Liver (tissue), 9 donors: ENCODE results near the gene AKR1C8. TPM values are rescaled to one million over a fixed set of nuclear protein-coding genes. Genes with fewer than 3 reads are reported as not detected.
A peak's percentile ranks its signal among the peaks of the same experiment; 100 is the strongest.

Experiments
- DNase-seq: peaks from one replicate; pipeline ENCODE4 v3.0.0-alpha.2; 2017; ENCODE audit warnings: low spot score
- H3K27ac ChIP-seq, 2 donors: one replicate each; pipeline ENCODE4 v1.7.0; 2013; ENCODE audit warnings: inconsistent platforms in 2 of 2, low read length in 2 of 2, control low read depth in 1 of 2, low read depth in 1 of 2, mild to moderate bottlenecking in 1 of 2
- H3K27me3 ChIP-seq, 4 donors: one replicate each; pipeline versions ENCODE4 v1.6.1 to v1.7.0; 2013; ENCODE audit warnings: low read length in 3 of 4, inconsistent platforms in 1 of 4, mild to moderate bottlenecking in 1 of 4, moderate library complexity in 1 of 4; ENCODE audit not compliant: control insufficient read depth in 4 of 4, insufficient read depth in 4 of 4
- H3K36me3 ChIP-seq, 4 donors: one replicate each; pipeline versions ENCODE4 v1.6.1 to v1.7.0; 2013; ENCODE audit warnings: low read length in 3 of 4, mild to moderate bottlenecking in 3 of 4, low read depth in 1 of 4, moderate library complexity in 1 of 4; ENCODE audit not compliant: control insufficient read depth in 4 of 4, insufficient read depth in 3 of 4
- H3K4me1 ChIP-seq, 4 donors: one replicate each; pipeline versions ENCODE4 v1.6.1 to v1.7.0; 2013; ENCODE audit warnings: low read length in 3 of 4, mild to moderate bottlenecking in 3 of 4, moderate library complexity in 1 of 4; ENCODE audit not compliant: control insufficient read depth in 4 of 4, insufficient read depth in 4 of 4
- H3K4me3 ChIP-seq, 3 donors: one replicate each; pipeline versions ENCODE4 v1.6.1 to v1.7.0; 2013; ENCODE audit warnings: low read length in 3 of 3, control low read depth in 1 of 3, low read depth in 1 of 3, mild to moderate bottlenecking in 1 of 3
- H3K9ac ChIP-seq, 2 donors: one replicate each; pipeline ENCODE4 v1.7.0; 2013; ENCODE audit warnings: low read length in 2 of 2, mild to moderate bottlenecking in 2 of 2, moderate library complexity in 2 of 2, control low read depth in 1 of 2, low read depth in 1 of 2
- H3K9me3 ChIP-seq, 4 donors: one replicate each; pipeline versions ENCODE4 v1.6.1 to v1.7.0; 2013; ENCODE audit warnings: low read length in 3 of 4; ENCODE audit not compliant: control insufficient read depth in 4 of 4
- EGR1 ChIP-seq, 2 donors: IDR thresholded peaks; 2 replicates each; pipeline ENCODE4 v1.6.1; 2016 to 2018; ENCODE audit warnings: antibody characterized with exemption in 2 of 2, low read depth in 2 of 2
- FOXA1 ChIP-seq: IDR thresholded peaks from 2 replicates; pipeline ENCODE4 v1.6.1; 2016; ENCODE audit warnings: antibody characterized with exemption
- FOXA2 ChIP-seq: IDR thresholded peaks from 2 replicates; pipeline ENCODE4 v1.6.1; 2016; ENCODE audit warnings: antibody characterized with exemption
- GABPA ChIP-seq, 2 donors: IDR thresholded peaks in 1 of 2; conservative IDR thresholded peaks in 1 of 2; 2 replicates each; pipeline ENCODE4 v1.6.1; 2016; ENCODE audit warnings: antibody characterized with exemption in 2 of 2, mild to moderate bottlenecking in 1 of 2, moderate library complexity in 1 of 2
- HNF4A ChIP-seq, 2 donors: conservative IDR thresholded peaks; 2 replicates each; pipeline ENCODE4 v1.6.1; 2016; ENCODE audit warnings: antibody characterized with exemption in 2 of 2, mild to moderate bottlenecking in 2 of 2
- HNF4G ChIP-seq: IDR thresholded peaks from 2 replicates; pipeline ENCODE4 v1.6.1; 2016; ENCODE audit warnings: antibody characterized with exemption
- JUND ChIP-seq, 2 donors: IDR thresholded peaks; 2 replicates each; pipeline ENCODE4 v1.6.1; 2016; ENCODE audit warnings: antibody characterized with exemption in 2 of 2
- NR2F2 ChIP-seq: IDR thresholded peaks from 2 replicates; pipeline ENCODE4 v1.6.1; 2016; ENCODE audit warnings: antibody characterized with exemption
- RAD21 ChIP-seq, 2 donors: IDR thresholded peaks; 2 replicates each; pipeline ENCODE4 v1.6.1; 2016; ENCODE audit warnings: antibody characterized with exemption in 2 of 2, mild to moderate bottlenecking in 2 of 2
- REST ChIP-seq: IDR thresholded peaks from 2 replicates; pipeline ENCODE4 v1.6.1; 2016; ENCODE audit warnings: antibody characterized with exemption, mild to moderate bottlenecking
- RXRA ChIP-seq, 2 donors: IDR thresholded peaks; 2 replicates each; pipeline ENCODE4 v1.6.1; 2017 to 2018; ENCODE audit warnings: antibody characterized with exemption in 2 of 2, mild to moderate bottlenecking in 1 of 2
- SP1 ChIP-seq: IDR thresholded peaks from 2 replicates; pipeline ENCODE4 v1.6.1; 2018; ENCODE audit warnings: antibody characterized with exemption, mild to moderate bottlenecking
- TAF1 ChIP-seq: conservative IDR thresholded peaks from 2 replicates; pipeline ENCODE4 v1.6.1; 2016; ENCODE audit warnings: antibody characterized with exemption, mild to moderate bottlenecking
- YY1 ChIP-seq: IDR thresholded peaks from 2 replicates; pipeline ENCODE4 v1.6.1; 2016; ENCODE audit warnings: antibody characterized with exemption, mild to moderate bottlenecking
- ZBTB33 ChIP-seq: IDR thresholded peaks from 2 replicates; pipeline ENCODE4 v1.6.1; 2016; ENCODE audit warnings: antibody characterized with exemption
- WGBS: extraction: QIAGEN DNeasy Blood & Tissue Kit; methylation state at CpG from one replicate; pipeline ENCODE4 v1.1.7; 2013; 5-methylcytosine and 5-hydroxymethylcytosine counted together
- polyA plus RNA-seq, 2 donors: library from polyadenylated mRNA; stranded (reverse) in 1 of 2; unstranded in 1 of 2; fragments of 200-250 nt in 1 of 2; fragments of >200 nt in 1 of 2; fragmentation: Nextera tagmentation in 1 of 2; extraction: Ambion mirVana in 1 of 2; gene quantifications; one replicate each; pipeline versions ENCODE4 v1.2.1 to v1.2.3, GENCODE V29; 2013 to 2015
- total RNA-seq, 2 donors: library from RNA; depleted of rRNA; stranded (reverse); fragments of >200 nt; gene quantifications; one replicate each; pipeline ENCODE4 v1.2.3, GENCODE V29; 2014
- TF ChIP-seq, protein P1 (sequence below): fragments of 150-350 bp; IDR thresholded peaks from 2 replicates; pipeline ENCODE4 v1.5.1; 2017; ENCODE audit warnings: improper control_type of control experiment, low read depth, low read length; ENCODE audit not compliant: missing input control
- TF ChIP-seq, protein P2 (sequence below): IDR thresholded peaks from 2 replicates; pipeline ENCODE4 v1.6.1; 2016; ENCODE audit warnings: antibody characterized with exemption
- TF ChIP-seq, protein P3 (sequence below): IDR thresholded peaks from 2 replicates; pipeline ENCODE4 v1.6.1; 2016; ENCODE audit warnings: antibody characterized with exemption
- donor health status: healthy.
- donor health status: healthy.
- donor health status: healthy.
- donor health status: healthy.
- donor health status: healthy.

Gene AKR1C8
- total and polyA plus RNA-seq, 4 donors: 2.5 to 28.5 (median 19.2) TPM; not detected in 1

- DNase-seq: no peak
- Histone ChIP-seq H3K4me3 (no peak overlapping the region), H3K9ac (no peak overlapping the region), H3K36me3 (peaks cover 0 to 9% (median 4%) of the 10 kb centered on the region in 4 donors), H3K27me3 (no peaks in the 10 kb centered on the region), H3K9me3 (peaks cover 0 to 5% (median 0%) of the 10 kb centered on the region in 4 donors), H3K4me1 (peaks cover 7 to 27% (median 26%) of the 10 kb centered on the region in 4 donors), H3K27ac (peak overlapping the region; percentile 85 to 91)
- TF ChIP-seq HNF4A (conservative IDR thresholded peaks at IDR 0.05) (peak; percentile 96 to 97), ZBTB33 (peak; percentile 77), NR2F2 (peak; percentile 78), SP1 (peak; percentile 92), EGR1 (IDR thresholded peaks at IDR 0.05; ENCODE audit: low read depth in 2 of 2) (peak; percentile 46 to 53), JUND (IDR thresholded peaks at IDR 0.05) (peak; percentile 90 to 92), RXRA (IDR thresholded peaks at IDR 0.05) (peak; percentile 93 to 95), REST (no peak), FOXA2 (peak; percentile 87), FOXA1 (peak; percentile 72), GABPA (IDR thresholded peaks at IDR 0.05 in 1 of 2, conservative IDR thresholded peaks at IDR 0.05 in 1 of 2) (peak in 1 of 2 donors; percentile 21), RAD21 (IDR thresholded peaks at IDR 0.05) (peak; percentile 49 to 66), TAF1 (no peak), YY1 (peak; percentile 86), HNF4G (peak; percentile 94)
- TF ChIP-seq, protein P1, sequence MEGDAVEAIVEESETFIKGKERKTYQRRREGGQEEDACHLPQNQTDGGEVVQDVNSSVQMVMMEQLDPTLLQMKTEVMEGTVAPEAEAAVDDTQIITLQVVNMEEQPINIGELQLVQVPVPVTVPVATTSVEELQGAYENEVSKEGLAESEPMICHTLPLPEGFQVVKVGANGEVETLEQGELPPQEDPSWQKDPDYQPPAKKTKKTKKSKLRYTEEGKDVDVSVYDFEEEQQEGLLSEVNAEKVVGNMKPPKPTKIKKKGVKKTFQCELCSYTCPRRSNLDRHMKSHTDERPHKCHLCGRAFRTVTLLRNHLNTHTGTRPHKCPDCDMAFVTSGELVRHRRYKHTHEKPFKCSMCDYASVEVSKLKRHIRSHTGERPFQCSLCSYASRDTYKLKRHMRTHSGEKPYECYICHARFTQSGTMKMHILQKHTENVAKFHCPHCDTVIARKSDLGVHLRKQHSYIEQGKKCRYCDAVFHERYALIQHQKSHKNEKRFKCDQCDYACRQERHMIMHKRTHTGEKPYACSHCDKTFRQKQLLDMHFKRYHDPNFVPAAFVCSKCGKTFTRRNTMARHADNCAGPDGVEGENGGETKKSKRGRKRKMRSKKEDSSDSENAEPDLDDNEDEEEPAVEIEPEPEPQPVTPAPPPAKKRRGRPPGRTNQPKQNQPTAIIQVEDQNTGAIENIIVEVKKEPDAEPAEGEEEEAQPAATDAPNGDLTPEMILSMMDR: no peak
- TF ChIP-seq, protein P2, sequence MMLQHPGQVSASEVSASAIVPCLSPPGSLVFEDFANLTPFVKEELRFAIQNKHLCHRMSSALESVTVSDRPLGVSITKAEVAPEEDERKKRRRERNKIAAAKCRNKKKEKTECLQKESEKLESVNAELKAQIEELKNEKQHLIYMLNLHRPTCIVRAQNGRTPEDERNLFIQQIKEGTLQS: peak; percentile 68
- TF ChIP-seq, protein P3, sequence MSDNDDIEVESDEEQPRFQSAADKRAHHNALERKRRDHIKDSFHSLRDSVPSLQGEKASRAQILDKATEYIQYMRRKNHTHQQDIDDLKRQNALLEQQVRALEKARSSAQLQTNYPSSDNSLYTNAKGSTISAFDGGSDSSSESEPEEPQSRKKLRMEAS: peak; percentile 81
- WGBS: 23% methylated on average over 5 of the region's 5 CpGs
These were observed 37.5 kb downstream of the AKR1C8 start for GRCh38 chr10:5147255-5147980.
